GM15510 (cell line): ENCODE data around the gene SMG9.

ENCODE experiments used
- POLR2A ChIP-seq: IDR thresholded peaks from 3 replicates; pipeline ENCODE4 v1.6.1; 2011; ENCODE audit warnings: borderline replicate concordance; ENCODE audit not compliant: insufficient read length; ENCODE audit errors: extremely low read depth

SMG9 gene

DNA sequence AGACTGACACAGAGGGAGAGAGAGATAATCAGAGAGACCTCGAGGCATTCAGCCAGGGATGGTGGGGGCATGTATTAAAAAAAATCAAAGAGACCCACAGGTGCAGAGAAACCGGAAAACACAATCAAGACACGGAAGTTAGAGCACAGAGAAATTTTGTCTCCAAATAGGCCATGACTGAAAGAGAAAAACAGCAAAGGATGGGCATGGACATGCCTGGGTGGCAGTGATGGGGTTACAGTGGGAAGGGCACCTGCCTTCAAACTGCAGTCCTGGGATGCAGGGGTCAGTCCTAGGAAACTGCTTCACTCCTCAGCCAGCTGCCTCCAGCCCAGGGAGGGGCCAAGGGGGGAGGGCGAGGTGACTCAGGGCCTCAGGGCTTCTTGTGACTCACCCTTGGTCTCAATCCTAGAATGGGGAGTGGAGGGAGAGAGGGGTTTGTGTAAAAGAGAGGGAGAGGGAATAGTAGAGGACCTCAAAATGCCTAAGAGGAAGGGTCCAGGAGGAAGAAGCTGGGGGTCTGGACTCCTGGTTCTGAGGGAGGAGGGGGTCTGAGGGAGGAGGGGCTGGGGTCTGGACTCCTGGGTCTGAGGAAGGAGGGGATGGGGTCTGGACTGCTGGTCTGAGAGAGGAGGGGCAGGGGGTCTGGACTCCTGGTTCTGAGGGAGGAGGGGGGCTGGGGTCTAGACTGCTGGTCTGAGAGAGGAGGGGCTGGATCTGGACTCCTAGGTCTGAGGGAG lies 29.6 kb upstream of the SMG9 start:
- TF ChIP-seq POLR2A: no peak

GRCh38 chr19:43783636-43784035 lies 28.9 kb upstream of the SMG9 start:
- TF ChIP-seq POLR2A: no peak

DNA sequence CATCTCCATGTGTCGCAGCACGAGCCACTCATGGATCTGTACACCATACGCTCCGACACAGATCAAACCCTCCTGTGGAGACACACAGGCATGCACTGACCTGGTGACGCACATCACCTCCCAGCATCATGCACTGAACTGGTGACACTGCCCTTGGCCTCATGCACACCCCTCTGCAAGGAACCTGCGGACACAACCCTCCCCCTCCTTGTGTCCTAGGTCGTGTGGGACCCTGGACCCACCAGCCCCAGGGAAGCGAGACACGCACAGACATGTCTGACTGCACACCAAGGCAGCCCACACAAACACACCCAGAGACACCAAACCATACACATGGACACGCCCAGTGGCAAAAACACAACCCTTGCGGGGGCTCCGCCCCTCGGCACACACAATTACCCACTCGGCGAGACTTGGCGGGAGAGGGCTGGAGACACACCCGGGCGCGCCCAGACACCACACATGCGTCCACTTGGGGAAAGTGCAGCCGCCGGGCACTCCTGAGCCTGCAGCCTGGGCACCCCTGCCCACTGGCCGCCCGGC lies 28.0 kb upstream of the SMG9 start:
- TF ChIP-seq POLR2A: no peak

DNA sequence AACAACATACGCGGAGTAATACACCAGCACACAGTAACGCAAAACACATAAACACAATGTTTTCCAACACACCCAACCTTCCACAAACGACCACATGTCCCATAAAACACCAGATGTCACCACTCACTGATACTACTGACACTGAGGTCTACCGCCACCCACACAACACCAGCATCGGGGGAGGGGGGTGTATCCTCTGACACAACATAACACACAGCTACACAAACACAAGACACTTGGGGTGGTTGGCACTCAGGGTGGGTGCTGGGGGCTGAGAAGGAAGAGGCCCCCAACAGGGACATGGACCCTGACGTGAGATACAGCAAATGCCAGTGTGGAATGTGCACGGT lies 27.5 kb upstream of the SMG9 start:
- TF ChIP-seq POLR2A: no peak

DNA sequence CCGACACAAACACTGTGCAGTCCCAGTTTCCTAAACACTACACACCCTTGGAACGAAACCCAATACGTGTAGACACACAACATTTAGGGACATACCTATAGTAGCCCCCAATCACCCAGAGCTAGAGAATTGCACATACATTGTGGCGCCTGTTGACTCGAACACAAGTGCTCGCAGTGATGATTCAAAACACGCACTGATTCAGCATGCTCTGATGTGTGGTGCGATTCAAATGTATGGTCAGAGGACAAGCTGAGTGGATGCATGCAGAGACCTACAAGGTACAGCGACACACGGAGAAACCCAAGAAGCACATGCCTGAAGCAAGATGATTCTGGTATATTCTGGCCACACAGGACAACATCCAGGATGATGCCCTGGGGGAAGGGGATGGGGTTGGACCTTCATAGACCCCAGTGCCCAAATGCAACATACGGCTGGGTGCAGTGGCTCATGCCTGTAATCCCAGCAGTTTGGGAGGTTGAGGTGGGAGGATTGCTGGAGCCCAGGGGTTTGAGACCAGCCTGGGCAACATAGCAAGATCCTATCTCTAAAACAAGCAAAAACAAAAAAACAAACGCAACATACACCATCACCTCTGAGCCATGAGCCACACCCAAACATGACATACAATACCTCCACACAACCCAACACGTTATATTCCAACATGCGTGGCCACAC lies 27.0 kb upstream of the SMG9 start:
- no peak for TF ChIP-seq POLR2A

DNA sequence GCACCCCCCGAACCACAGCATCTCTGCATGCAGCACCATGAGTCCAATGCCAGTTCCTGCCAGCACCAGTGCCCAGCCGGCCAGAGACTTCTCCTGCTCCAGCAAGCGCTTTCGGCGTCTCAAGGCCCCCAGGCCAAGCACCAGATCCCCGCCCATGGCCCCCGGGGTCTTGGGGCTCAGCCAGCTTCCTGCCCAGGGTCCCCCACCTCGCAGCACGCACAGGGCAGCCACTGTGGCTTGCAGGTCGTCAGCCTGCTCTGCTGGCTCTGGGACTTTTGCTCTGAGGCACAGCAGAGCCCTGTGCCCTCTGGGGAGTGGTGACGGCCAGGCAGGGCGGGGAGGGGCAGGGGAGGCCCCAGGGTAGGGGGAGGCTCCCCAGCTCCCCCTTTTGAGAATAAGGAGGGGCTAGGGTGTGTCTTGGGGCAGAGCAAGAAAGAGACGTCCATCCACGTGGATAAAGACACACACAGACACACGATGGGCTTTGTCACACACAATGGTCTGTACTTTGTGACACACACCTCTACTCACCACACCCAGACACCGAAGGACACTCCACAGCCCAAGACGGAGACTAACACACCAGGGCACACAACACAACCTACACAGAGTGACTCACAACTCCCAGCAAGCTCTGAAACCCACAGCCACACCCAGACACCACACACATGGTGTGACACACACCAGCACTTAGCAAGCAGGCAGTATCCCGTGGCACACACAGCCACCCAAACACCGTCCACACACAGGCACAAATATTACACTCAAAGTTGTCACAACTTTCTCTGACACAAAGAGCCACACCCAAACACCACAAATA lies 26.2 kb upstream of the SMG9 start, which contains the start of gene KCNN4:
Gene KCNN4 (minus strand): TSS at position 268 of the 820 bp plus-strand sequence. CDS start 112 bp downstream, at position 156.
- TF ChIP-seq POLR2A: peak; percentile 96

DNA sequence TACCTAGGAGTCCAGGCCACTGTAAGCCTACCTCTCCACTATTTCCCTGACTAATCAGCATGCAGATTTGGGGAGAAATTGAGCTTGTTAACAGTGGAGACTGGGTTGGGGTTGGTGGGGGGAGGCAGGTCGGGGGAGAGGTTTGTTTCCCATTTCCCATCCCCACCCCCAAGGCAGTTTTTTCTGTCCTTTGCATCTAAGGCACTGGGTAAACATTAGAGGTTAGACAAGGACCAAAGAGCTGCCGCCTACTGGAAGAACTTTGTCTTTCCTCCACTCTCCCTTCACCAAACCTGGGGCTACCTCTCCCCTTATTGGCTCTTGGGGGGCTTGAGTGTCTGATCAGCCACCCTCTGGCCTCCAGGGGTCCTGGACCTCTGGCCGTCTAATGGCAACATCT lies 25.1 kb upstream of the SMG9 start:
- TF ChIP-seq POLR2A: no peak

- no peak for TF ChIP-seq POLR2A
These were observed 24.5 kb upstream of the SMG9 start for GRCh38 chr19:43779147-43779819.

DNA sequence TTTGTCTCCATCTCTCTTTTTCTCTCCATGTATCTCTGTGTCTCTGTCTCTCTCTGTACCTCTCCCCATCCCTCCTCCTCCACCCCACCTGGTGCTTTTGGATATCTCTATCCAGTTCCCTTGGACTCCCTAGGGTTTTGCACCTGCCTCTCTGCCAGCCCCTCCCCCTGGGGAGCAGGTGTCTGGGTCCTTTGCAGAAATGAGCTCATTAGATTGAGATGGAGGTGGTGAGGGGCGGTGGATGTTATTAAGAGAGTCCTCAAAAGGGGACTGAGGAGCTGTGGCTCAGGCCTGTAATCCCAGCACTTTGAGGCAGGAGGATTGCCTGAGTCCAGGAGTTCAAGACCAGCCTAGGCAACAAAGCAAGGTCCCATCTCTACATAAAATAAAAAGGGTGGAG lies 23.9 kb upstream of the SMG9 start:
- no peak for TF ChIP-seq POLR2A

DNA sequence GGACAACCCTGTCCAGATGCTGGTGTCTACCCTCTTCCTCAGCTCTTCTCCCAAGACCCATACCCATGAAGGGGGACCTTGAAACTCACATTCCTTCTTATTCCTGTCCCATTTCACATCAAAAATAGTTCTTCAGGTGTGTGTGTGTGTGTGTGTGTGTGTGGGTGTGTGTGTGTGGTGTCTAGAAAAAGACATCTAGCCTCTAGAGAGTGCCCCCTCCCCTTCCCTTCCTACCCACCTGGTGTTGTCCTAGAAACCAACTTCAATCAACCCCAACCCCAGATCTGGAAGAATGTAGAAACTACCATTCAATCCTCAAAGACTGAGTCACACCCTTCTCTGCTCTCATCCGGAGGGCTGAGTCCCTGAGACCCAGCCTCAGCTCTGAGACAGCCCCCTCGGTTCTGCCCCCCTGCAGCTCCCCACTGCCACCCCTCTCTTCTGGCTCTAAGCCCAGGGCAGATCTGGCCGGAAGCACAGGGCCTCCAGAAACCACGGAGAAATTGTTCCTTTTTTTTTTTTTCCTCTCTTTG lies 22.5 kb upstream of the SMG9 start:
- TF ChIP-seq POLR2A: no peak

GRCh38 chr19:43776286-43776685 lies 21.5 kb upstream of the SMG9 start:
- TF ChIP-seq POLR2A: no peak

- no peak for TF ChIP-seq POLR2A
These were observed 20.6 kb upstream of the SMG9 start for GRCh38 chr19:43775299-43775890.

DNA sequence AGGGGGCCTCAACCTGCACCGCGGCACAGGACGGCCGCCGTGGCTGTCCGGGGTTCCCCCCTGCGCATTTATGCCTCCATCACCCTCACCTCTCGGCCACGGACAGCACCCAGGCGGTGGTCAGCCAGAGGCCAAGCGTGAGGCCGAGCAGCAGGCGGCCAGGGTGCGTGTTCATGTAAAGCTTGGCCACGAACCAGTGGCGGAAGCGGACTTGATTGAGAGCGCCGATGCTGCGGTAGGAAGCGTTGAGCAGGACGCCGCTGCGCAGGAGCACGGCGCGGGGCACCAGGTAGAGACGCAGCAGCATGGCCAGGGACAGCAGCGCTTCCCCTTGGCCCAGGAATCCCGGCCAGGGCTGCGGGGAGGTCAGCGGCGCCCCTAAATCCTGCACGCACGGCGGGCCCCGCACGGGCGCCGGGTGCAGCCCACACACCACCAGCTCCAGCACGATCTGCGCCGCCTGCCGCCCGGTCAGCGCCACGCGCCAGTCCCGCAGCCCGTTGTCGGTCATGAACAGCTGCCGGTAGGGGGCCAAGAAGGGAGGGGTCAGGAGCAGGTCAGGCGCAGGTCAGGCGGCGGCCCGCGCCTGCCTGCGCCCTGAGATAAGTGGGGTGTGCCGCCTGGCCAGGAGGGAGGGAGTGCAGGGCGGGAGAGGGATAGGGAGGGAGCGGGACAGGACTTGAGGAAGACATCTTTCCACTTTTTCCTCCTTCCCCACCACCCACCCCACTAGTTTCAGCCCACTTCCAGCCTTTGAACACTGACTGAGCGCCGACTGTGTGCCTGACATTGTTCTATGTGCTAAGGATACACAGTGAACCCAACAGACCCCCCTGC lies 19.6 kb upstream of the SMG9 start:
- TF ChIP-seq POLR2A: no peak

- no peak for TF ChIP-seq POLR2A
These were observed 19.0 kb upstream of the SMG9 start for GRCh38 chr19:43773725-43774102.

DNA sequence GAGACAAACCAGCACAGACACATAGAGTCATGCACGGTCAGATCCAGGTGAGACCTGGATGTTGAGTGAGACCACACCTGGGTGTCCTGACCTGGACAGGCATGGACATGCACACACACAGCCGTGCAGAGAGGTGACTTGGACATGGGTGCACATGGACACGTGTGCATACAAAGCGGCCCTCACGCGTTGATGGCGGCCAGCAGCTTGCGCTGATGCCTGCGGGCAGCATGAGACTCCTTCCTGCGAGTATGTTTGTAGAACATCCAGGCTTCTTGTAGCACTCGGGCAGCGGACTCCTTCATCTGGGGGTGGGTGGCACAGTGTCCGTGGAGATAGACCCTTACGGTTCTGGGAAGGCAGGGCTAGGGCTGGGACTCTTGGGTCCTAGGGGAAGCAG lies 14.5 kb upstream of the SMG9 start:
- TF ChIP-seq POLR2A: no peak
